Liver (tissue), 9 donors: Measurements from ENCODE around the gene NKD1. TPM values are rescaled to one million over a fixed set of nuclear protein-coding genes. Genes with fewer than 3 reads are reported as not detected.

Experiments
- DNase-seq: peaks from one replicate; pipeline ENCODE4 v3.0.0-alpha.2; 2017; ENCODE audit warnings: low spot score
- H3K27ac ChIP-seq, 2 donors: one replicate each; pipeline ENCODE4 v1.7.0; 2013; ENCODE audit warnings: inconsistent platforms in 2 of 2, low read length in 2 of 2, control low read depth in 1 of 2, low read depth in 1 of 2, mild to moderate bottlenecking in 1 of 2
- H3K27me3 ChIP-seq, 4 donors: one replicate each; pipeline versions ENCODE4 v1.6.1 to v1.7.0; 2013; ENCODE audit warnings: low read length in 3 of 4, inconsistent platforms in 1 of 4, mild to moderate bottlenecking in 1 of 4, moderate library complexity in 1 of 4; ENCODE audit not compliant: control insufficient read depth in 4 of 4, insufficient read depth in 4 of 4
- H3K36me3 ChIP-seq, 4 donors: one replicate each; pipeline versions ENCODE4 v1.6.1 to v1.7.0; 2013; ENCODE audit warnings: low read length in 3 of 4, mild to moderate bottlenecking in 3 of 4, low read depth in 1 of 4, moderate library complexity in 1 of 4; ENCODE audit not compliant: control insufficient read depth in 4 of 4, insufficient read depth in 3 of 4
- H3K4me1 ChIP-seq, 4 donors: one replicate each; pipeline versions ENCODE4 v1.6.1 to v1.7.0; 2013; ENCODE audit warnings: low read length in 3 of 4, mild to moderate bottlenecking in 3 of 4, moderate library complexity in 1 of 4; ENCODE audit not compliant: control insufficient read depth in 4 of 4, insufficient read depth in 4 of 4
- H3K4me3 ChIP-seq, 3 donors: one replicate each; pipeline versions ENCODE4 v1.6.1 to v1.7.0; 2013; ENCODE audit warnings: low read length in 3 of 3, control low read depth in 1 of 3, low read depth in 1 of 3, mild to moderate bottlenecking in 1 of 3
- H3K9ac ChIP-seq, 2 donors: one replicate each; pipeline ENCODE4 v1.7.0; 2013; ENCODE audit warnings: low read length in 2 of 2, mild to moderate bottlenecking in 2 of 2, moderate library complexity in 2 of 2, control low read depth in 1 of 2, low read depth in 1 of 2
- H3K9me3 ChIP-seq, 4 donors: one replicate each; pipeline versions ENCODE4 v1.6.1 to v1.7.0; 2013; ENCODE audit warnings: low read length in 3 of 4; ENCODE audit not compliant: control insufficient read depth in 4 of 4
- FOXA1 ChIP-seq: IDR thresholded peaks from 2 replicates; pipeline ENCODE4 v1.6.1; 2016; ENCODE audit warnings: antibody characterized with exemption
- FOXA2 ChIP-seq: IDR thresholded peaks from 2 replicates; pipeline ENCODE4 v1.6.1; 2016; ENCODE audit warnings: antibody characterized with exemption
- GABPA ChIP-seq, 2 donors: IDR thresholded peaks in 1 of 2; conservative IDR thresholded peaks in 1 of 2; 2 replicates each; pipeline ENCODE4 v1.6.1; 2016; ENCODE audit warnings: antibody characterized with exemption in 2 of 2, mild to moderate bottlenecking in 1 of 2, moderate library complexity in 1 of 2
- HNF4A ChIP-seq, 2 donors: conservative IDR thresholded peaks; 2 replicates each; pipeline ENCODE4 v1.6.1; 2016; ENCODE audit warnings: antibody characterized with exemption in 2 of 2, mild to moderate bottlenecking in 2 of 2
- NR2F2 ChIP-seq: IDR thresholded peaks from 2 replicates; pipeline ENCODE4 v1.6.1; 2016; ENCODE audit warnings: antibody characterized with exemption
- SP1 ChIP-seq: IDR thresholded peaks from 2 replicates; pipeline ENCODE4 v1.6.1; 2018; ENCODE audit warnings: antibody characterized with exemption, mild to moderate bottlenecking
- TAF1 ChIP-seq: conservative IDR thresholded peaks from 2 replicates; pipeline ENCODE4 v1.6.1; 2016; ENCODE audit warnings: antibody characterized with exemption, mild to moderate bottlenecking
- YY1 ChIP-seq: IDR thresholded peaks from 2 replicates; pipeline ENCODE4 v1.6.1; 2016; ENCODE audit warnings: antibody characterized with exemption, mild to moderate bottlenecking
- WGBS: extraction: QIAGEN DNeasy Blood & Tissue Kit; methylation state at CpG from one replicate; pipeline ENCODE4 v1.1.7; 2013; 5-methylcytosine and 5-hydroxymethylcytosine counted together
- polyA plus RNA-seq, 2 donors: library from polyadenylated mRNA; stranded (reverse) in 1 of 2; unstranded in 1 of 2; fragments of 200-250 nt in 1 of 2; fragments of >200 nt in 1 of 2; fragmentation: Nextera tagmentation in 1 of 2; extraction: Ambion mirVana in 1 of 2; gene quantifications; one replicate each; pipeline versions ENCODE4 v1.2.1 to v1.2.3, GENCODE V29; 2013 to 2015
- total RNA-seq, 2 donors: library from RNA; depleted of rRNA; stranded (reverse); fragments of >200 nt; gene quantifications; one replicate each; pipeline ENCODE4 v1.2.3, GENCODE V29; 2014
- TF ChIP-seq, protein P1 (sequence below): fragments of 150-350 bp; IDR thresholded peaks from 2 replicates; pipeline ENCODE4 v1.5.1; 2017; ENCODE audit warnings: improper control_type of control experiment, low read depth, low read length; ENCODE audit not compliant: missing input control
- TF ChIP-seq, protein P2 (sequence below): IDR thresholded peaks from 2 replicates; pipeline ENCODE4 v1.6.1; 2016; ENCODE audit warnings: antibody characterized with exemption, mild to moderate bottlenecking
- TF ChIP-seq, protein P3 (sequence below): IDR thresholded peaks from 2 replicates; pipeline ENCODE4 v1.6.1; 2016; ENCODE audit warnings: antibody characterized with exemption
- donor health status: healthy.
- donor health status: healthy.
- donor health status: healthy.
- donor health status: healthy.
- donor health status: healthy.

The NKD1 gene
- total and polyA plus RNA-seq, 4 donors, result 0.28 to 3.5 (median 0.85) TPM

DNA sequence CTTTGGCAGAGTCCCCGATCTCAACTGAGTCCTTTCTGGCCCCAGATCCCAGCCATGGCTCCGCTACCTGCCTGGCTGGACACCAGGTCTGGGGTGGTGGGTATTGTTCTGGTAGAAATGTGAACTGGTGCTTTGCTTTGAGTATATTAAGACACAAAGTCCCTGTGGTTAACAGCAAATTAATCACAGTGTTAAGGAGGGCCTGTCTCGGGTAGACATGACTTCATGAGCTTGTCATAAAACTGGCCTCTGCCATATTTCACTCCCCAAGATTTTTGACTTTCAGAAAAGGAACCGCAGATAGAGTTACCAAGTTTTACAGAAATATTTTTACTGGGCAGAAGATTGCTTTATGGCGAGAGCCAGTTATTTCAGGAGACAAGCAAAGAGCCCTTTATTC, 19.5 kb downstream of the NKD1 start (continued):
- TF ChIP-seq, protein P1, sequence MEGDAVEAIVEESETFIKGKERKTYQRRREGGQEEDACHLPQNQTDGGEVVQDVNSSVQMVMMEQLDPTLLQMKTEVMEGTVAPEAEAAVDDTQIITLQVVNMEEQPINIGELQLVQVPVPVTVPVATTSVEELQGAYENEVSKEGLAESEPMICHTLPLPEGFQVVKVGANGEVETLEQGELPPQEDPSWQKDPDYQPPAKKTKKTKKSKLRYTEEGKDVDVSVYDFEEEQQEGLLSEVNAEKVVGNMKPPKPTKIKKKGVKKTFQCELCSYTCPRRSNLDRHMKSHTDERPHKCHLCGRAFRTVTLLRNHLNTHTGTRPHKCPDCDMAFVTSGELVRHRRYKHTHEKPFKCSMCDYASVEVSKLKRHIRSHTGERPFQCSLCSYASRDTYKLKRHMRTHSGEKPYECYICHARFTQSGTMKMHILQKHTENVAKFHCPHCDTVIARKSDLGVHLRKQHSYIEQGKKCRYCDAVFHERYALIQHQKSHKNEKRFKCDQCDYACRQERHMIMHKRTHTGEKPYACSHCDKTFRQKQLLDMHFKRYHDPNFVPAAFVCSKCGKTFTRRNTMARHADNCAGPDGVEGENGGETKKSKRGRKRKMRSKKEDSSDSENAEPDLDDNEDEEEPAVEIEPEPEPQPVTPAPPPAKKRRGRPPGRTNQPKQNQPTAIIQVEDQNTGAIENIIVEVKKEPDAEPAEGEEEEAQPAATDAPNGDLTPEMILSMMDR, result no peak
- no peak for TF ChIP-seq YY1

DNA sequence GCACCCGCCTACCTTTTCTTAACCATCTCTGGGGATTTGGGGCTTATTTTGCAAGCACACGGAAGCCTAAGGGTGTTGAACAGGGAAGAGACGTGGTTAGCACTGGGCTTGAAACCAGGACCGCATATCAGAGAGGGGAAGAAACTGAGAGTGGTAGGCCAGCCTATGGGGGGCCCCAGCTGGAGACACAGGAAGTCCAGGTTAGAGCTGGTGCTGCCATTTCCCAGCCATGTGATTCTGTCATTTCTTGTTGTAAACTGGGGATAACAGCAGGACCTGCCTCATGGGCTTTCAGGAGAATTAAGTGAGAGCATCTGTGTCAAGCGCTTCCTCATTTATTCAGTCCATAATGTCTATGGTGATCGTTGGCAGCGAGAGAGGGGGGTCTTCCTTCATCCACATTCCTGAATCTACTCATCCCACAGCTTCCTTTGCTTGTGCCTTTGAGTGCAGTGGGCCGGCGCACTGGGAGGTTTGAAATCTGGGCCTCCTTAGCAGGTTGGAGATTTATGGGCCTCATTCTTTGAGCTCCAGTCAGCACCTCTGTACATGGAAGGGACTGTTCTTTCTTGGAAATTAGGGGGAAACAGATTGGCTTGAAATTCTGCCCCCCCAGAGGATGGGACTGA, 20.1 kb downstream of the NKD1 start:
- no peak overlapping the region for H3K27ac ChIP-seq

DNA sequence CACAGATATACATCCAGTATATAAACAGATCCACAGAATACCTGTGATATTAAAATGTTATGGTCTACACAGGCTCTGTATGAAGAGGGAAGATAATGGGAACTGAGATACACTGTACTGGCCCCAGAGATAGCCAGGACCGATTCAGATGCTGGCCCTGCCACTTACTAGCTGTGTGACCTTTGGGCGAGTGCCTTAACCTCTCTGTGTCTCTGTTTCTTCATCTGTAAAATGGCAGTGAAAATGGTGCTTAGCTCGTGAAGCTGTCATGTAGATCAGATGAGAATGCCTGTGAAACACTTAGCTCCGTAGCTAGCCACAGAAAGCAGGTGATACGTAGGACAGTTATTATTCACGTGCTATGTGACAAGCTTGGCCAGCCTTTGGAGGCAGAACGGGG, 22.2 kb downstream of the NKD1 start:
- TF ChIP-seq GABPA (IDR thresholded peaks at IDR 0.05 in 1 of 2, conservative IDR thresholded peaks at IDR 0.05 in 1 of 2) (no peak), SP1 (no peak), TAF1 (no peak)
- TF ChIP-seq, protein P2, sequence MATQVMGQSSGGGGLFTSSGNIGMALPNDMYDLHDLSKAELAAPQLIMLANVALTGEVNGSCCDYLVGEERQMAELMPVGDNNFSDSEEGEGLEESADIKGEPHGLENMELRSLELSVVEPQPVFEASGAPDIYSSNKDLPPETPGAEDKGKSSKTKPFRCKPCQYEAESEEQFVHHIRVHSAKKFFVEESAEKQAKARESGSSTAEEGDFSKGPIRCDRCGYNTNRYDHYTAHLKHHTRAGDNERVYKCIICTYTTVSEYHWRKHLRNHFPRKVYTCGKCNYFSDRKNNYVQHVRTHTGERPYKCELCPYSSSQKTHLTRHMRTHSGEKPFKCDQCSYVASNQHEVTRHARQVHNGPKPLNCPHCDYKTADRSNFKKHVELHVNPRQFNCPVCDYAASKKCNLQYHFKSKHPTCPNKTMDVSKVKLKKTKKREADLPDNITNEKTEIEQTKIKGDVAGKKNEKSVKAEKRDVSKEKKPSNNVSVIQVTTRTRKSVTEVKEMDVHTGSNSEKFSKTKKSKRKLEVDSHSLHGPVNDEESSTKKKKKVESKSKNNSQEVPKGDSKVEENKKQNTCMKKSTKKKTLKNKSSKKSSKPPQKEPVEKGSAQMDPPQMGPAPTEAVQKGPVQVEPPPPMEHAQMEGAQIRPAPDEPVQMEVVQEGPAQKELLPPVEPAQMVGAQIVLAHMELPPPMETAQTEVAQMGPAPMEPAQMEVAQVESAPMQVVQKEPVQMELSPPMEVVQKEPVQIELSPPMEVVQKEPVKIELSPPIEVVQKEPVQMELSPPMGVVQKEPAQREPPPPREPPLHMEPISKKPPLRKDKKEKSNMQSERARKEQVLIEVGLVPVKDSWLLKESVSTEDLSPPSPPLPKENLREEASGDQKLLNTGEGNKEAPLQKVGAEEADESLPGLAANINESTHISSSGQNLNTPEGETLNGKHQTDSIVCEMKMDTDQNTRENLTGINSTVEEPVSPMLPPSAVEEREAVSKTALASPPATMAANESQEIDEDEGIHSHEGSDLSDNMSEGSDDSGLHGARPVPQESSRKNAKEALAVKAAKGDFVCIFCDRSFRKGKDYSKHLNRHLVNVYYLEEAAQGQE, result no peak
- Histone ChIP-seq H3K4me3 (no peak overlapping the region), H3K9ac (no peak overlapping the region), H3K9me3 (no peaks in the 10 kb centered on the region), H3K27me3 (no peaks in the 10 kb centered on the region), H3K27ac (no peak overlapping the region), H3K36me3 (no peaks in the 10 kb centered on the region), H3K4me1 (no peaks in the 10 kb centered on the region)
- WGBS, result 91% methylated on average over 7 of the region's 7 CpGs
- no peak for DNase-seq

More for the DNA sequence above, 20.1 kb downstream of the NKD1 start:
- H3K27me3 ChIP-seq, result no peaks in the 10 kb centered on the region
- no peak for DNase-seq
- no peaks in the 10 kb centered on the region for H3K4me1 ChIP-seq
- no peak overlapping the region for H3K4me3 ChIP-seq
- no peak overlapping the region for H3K9ac ChIP-seq
- no peaks in the 10 kb centered on the region for H3K9me3 ChIP-seq
- WGBS, result 88% methylated on average over 9 of the region's 9 CpGs
- no peaks in the 10 kb centered on the region for H3K36me3 ChIP-seq
- TF ChIP-seq NR2F2, result no peak
- no peak for TF ChIP-seq SP1
- TF ChIP-seq GABPA (IDR thresholded peaks at IDR 0.05 in 1 of 2, conservative IDR thresholded peaks at IDR 0.05 in 1 of 2), result no peak
- no peak for TF ChIP-seq HNF4A (conservative IDR thresholded peaks at IDR 0.05)
- TF ChIP-seq TAF1, result no peak
- TF ChIP-seq FOXA2, result no peak
- TF ChIP-seq FOXA1, result no peak
- TF ChIP-seq, protein P2, result no peak
- TF ChIP-seq, protein P3, sequence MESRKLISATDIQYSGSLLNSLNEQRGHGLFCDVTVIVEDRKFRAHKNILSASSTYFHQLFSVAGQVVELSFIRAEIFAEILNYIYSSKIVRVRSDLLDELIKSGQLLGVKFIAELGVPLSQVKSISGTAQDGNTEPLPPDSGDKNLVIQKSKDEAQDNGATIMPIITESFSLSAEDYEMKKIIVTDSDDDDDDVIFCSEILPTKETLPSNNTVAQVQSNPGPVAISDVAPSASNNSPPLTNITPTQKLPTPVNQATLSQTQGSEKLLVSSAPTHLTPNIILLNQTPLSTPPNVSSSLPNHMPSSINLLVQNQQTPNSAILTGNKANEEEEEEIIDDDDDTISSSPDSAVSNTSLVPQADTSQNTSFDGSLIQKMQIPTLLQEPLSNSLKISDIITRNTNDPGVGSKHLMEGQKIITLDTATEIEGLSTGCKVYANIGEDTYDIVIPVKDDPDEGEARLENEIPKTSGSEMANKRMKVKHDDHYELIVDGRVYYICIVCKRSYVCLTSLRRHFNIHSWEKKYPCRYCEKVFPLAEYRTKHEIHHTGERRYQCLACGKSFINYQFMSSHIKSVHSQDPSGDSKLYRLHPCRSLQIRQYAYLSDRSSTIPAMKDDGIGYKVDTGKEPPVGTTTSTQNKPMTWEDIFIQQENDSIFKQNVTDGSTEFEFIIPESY, result no peak
